CD14-positive monocyte (primary cell): ENCODE results near the gene GPC6. TPM values are rescaled to one million over a fixed set of nuclear protein-coding genes. Genes with fewer than 3 reads are reported as not detected.

Experiments used
- DNase-seq, 3 donors: peaks; one replicate each; pipeline ENCODE4 v3.0.0-alpha.2; 2011 to 2022
- H2AFZ ChIP-seq: 2 replicates; pipeline ENCODE4 v1.6.0; 2012; ENCODE audit warnings: mild to moderate bottlenecking, low read depth, low read length, inconsistent platforms; ENCODE audit not compliant: insufficient read depth, poor library complexity, severe bottlenecking
- H3K27ac ChIP-seq, 2 donors: 1 replicate in 1 of 2; 2 replicates in 1 of 2; pipeline ENCODE4 v1.5.1; 2012 to 2013; ENCODE audit warnings: low read length in 2 of 2, control low read depth in 1 of 2, inconsistent platforms in 1 of 2, low read depth in 1 of 2, mild to moderate bottlenecking in 1 of 2
- H3K27me3 ChIP-seq, 2 donors: one replicate each; pipeline versions ENCODE4 v1.6.0 to v1.6.1; 2011 to 2013; ENCODE audit warnings: low read length in 2 of 2; ENCODE audit not compliant: control insufficient read depth in 2 of 2, insufficient read depth in 2 of 2
- H3K36me3 ChIP-seq, 2 donors: replicated peaks in 1 of 2; 1 replicate in 1 of 2; 2 replicates in 1 of 2; pipeline versions ENCODE4 v1.5.1 to v1.6.1; 2012 to 2013; ENCODE audit warnings: low read length in 2 of 2, control low read depth in 1 of 2, inconsistent platforms in 1 of 2, mild to moderate bottlenecking in 1 of 2; ENCODE audit not compliant: insufficient read depth in 2 of 2, control insufficient read depth in 1 of 2
- H3K4me1 ChIP-seq, 2 donors: 1 replicate in 1 of 2; 2 replicates in 1 of 2; pipeline versions ENCODE4 v1.5.1 to v1.6.1; 2012 to 2013; ENCODE audit warnings: low read length in 2 of 2, control low read depth in 1 of 2, inconsistent platforms in 1 of 2, mild to moderate bottlenecking in 1 of 2, moderate library complexity in 1 of 2; ENCODE audit not compliant: insufficient read depth in 2 of 2, control insufficient read depth in 1 of 2
- H3K4me2 ChIP-seq: replicated peaks from 2 replicates; pipeline ENCODE3; 2012; ENCODE audit warnings: low read length, moderate library complexity, mild to moderate bottlenecking; ENCODE audit not compliant: poor library complexity, severe bottlenecking; ENCODE audit errors: extremely low read depth
- H3K4me3 ChIP-seq, 3 experiments: fragments of 200-600 bp in 1 of 3; sonication (generic) in 1 of 3; replicated peaks in 1 of 3; 1 replicate in 2 of 3; 2 replicates in 1 of 3; pipeline ENCODE4 v1.5.1; 2011 to 2013; ENCODE audit warnings: low read length in 3 of 3, mild to moderate bottlenecking in 3 of 3, control low read depth in 2 of 3, low read depth in 2 of 3, inconsistent platforms in 1 of 3, moderate library complexity in 1 of 3
- H3K79me2 ChIP-seq: 2 replicates; pipeline ENCODE4 v1.6.0; 2012; ENCODE audit warnings: mild to moderate bottlenecking, control low read depth, inconsistent platforms, low read length, moderate library complexity; ENCODE audit not compliant: insufficient read depth
- H3K9ac ChIP-seq: 2 replicates; pipeline ENCODE4 v1.6.0; 2017; ENCODE audit warnings: low read length, mild to moderate bottlenecking; ENCODE audit not compliant: insufficient read depth, poor library complexity, severe bottlenecking
- H3K9me3 ChIP-seq, 2 donors: replicated peaks in 1 of 2; 1 replicate in 1 of 2; 2 replicates in 1 of 2; pipeline versions ENCODE4 v1.5.1 to v1.6.1; 2012 to 2013; ENCODE audit warnings: low read length in 2 of 2, control low read depth in 1 of 2; ENCODE audit not compliant: control insufficient read depth in 1 of 2, insufficient read depth in 1 of 2
- H4K20me1 ChIP-seq: 2 replicates; pipeline ENCODE4 v1.6.0; 2012; ENCODE audit warnings: mild to moderate bottlenecking, low read length, control low read depth, moderate library complexity; ENCODE audit not compliant: insufficient read depth
- H3K27ac Mint-ChIP-seq, 7 donors: one replicate each; pipeline ENCODE4 v1.8.0; 2020; ENCODE audit warnings: mild to moderate bottlenecking in 7 of 7, mixed read lengths in 7 of 7, moderate library complexity in 6 of 7, inconsistent platforms in 2 of 7
- H3K27me3 Mint-ChIP-seq, 3 donors: one replicate each; pipeline ENCODE4 v1.8.0; 2021 to 2022; ENCODE audit warnings: low read depth in 3 of 3, mild to moderate bottlenecking in 3 of 3, mixed read lengths in 3 of 3, moderate library complexity in 3 of 3, inconsistent platforms in 1 of 3
- H3K36me3 Mint-ChIP-seq, 2 donors: one replicate each; pipeline ENCODE4 v1.8.0; 2020; ENCODE audit warnings: mixed read lengths in 2 of 2, inconsistent platforms in 1 of 2, mild to moderate bottlenecking in 1 of 2
- H3K4me1 Mint-ChIP-seq: one replicate; pipeline ENCODE4 v1.8.0; 2020; ENCODE audit warnings: mild to moderate bottlenecking, mixed read lengths
- H3K4me3 Mint-ChIP-seq, 2 donors: one replicate each; pipeline ENCODE4 v1.8.0; 2020; ENCODE audit warnings: mild to moderate bottlenecking in 2 of 2, mixed read lengths in 2 of 2, moderate library complexity in 1 of 2
- H3K9me3 Mint-ChIP-seq, 7 donors: one replicate each; pipeline ENCODE4 v1.8.0; 2020 to 2022; ENCODE audit warnings: mixed read lengths in 7 of 7, mild to moderate bottlenecking in 6 of 7, moderate library complexity in 6 of 7, inconsistent platforms in 2 of 7
- WGBS: methylation state at CpG from one replicate; pipeline ENCODE4 v1.1.5; 2013; ENCODE audit warnings: missing lambda C conversion rate; ENCODE audit not compliant: insufficient coverage; 5-methylcytosine and 5-hydroxymethylcytosine counted together
- intact Hi-C, 2 donors: fragments of 100-400 bp; cut with micrococcal nuclease; formaldehyde crosslinking; loops; one replicate each; pipeline versions ENCODE4 v1.15.0 to v1.15.1; 2023
- polyA plus RNA-seq, 3 donors: library from polyadenylated mRNA; depleted of rRNA in 1 of 3; unstranded in 2 of 3; stranded (reverse) in 1 of 3; fragments of 300-500 nt in 2 of 3; fragments of >200 nt in 1 of 3; fragmentation: Illumina TruSeq in 2 of 3; gene quantifications; 1 replicate in 2 of 3; 2 replicates in 1 of 3; pipeline ENCODE4 v1.2.3, GENCODE V29; 2012 to 2021
- TF ChIP-seq, protein P1 (sequence below): fragments of 200-600 bp; IDR thresholded peaks from one replicate; pipeline ENCODE4 v1.8.0; 2022; ENCODE audit warnings: antibody characterized with exemption, mild to moderate bottlenecking

The GPC6 gene
- polyA plus RNA-seq, 3 donors: not detected

DNA sequence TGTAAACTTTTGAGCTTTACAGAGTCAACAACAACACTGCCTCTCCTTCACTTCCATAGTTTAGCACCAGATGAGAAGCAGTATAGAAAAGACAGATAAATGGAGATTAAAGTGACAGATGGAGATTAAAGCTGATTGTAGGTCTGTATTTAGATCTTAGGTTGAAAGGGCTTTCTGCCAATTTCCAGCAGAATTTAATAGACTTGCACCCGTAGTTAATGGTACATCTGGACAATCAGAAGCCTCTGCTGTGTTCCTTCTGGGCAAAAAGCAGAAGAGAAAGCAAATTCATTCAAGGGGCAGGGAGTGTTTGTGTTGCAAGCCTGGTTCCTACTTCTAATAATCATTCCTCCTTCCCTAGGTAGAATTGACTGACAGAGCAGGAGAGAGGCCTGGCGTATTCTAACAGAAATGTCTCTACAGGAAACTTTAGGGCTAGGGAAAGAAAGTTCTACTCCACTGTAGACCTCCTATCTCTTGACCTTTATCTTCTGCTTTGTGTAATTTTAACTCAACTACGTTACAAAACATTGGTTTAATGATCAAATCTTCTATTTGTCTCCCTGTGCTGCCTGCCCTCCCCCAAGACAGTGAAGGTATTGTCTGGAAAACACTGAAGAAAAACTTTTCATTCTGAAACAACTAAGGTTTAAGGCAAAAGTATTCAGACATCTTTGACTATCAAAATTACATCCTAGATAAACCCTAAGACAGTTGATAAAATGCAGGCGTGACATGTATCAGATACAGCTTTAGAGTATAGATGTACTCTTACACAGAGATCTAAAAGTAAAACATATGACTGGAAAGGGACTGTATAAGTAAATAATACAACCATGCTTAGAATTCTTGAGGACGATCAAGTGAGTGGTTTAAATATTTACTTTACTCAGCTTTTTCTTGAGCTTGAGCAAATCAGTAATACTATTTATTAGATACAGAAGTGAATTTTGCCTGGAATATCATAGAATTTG, 44.4 kb downstream of the GPC6 start:
- no peak overlapping the region for H3K9ac ChIP-seq
- H3K4me1 ChIP-seq: peaks cover 0 to 10% of the 10 kb centered on the region in 2 donors
- no peak for DNase-seq
- H3K27ac Mint-ChIP-seq: no peak overlapping the region
- no peaks in the 10 kb centered on the region for H3K9me3 ChIP-seq
- H4K20me1 ChIP-seq: no peaks in the 10 kb centered on the region
- no peak overlapping the region for H3K4me2 ChIP-seq
- TF ChIP-seq, protein P1, sequence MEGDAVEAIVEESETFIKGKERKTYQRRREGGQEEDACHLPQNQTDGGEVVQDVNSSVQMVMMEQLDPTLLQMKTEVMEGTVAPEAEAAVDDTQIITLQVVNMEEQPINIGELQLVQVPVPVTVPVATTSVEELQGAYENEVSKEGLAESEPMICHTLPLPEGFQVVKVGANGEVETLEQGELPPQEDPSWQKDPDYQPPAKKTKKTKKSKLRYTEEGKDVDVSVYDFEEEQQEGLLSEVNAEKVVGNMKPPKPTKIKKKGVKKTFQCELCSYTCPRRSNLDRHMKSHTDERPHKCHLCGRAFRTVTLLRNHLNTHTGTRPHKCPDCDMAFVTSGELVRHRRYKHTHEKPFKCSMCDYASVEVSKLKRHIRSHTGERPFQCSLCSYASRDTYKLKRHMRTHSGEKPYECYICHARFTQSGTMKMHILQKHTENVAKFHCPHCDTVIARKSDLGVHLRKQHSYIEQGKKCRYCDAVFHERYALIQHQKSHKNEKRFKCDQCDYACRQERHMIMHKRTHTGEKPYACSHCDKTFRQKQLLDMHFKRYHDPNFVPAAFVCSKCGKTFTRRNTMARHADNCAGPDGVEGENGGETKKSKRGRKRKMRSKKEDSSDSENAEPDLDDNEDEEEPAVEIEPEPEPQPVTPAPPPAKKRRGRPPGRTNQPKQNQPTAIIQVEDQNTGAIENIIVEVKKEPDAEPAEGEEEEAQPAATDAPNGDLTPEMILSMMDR: no peak
- H3K27me3 ChIP-seq: no peaks in the 10 kb centered on the region
- peaks cover 0 to 2% (median 0%) of the 10 kb centered on the region in 3 donors for H3K27me3 Mint-ChIP-seq
- peaks cover 0 to 9% (median 2%) of the 10 kb centered on the region in 7 donors for H3K9me3 Mint-ChIP-seq
- no peaks in the 10 kb centered on the region for H3K36me3 Mint-ChIP-seq
- no peak overlapping the region for H3K4me3 ChIP-seq
- WGBS: no CpG with 5 or more reads among the region's 5 CpGs
- no peaks in the 10 kb centered on the region for H3K79me2 ChIP-seq
- H3K27ac ChIP-seq: no peak overlapping the region
- H3K4me3 Mint-ChIP-seq: no peak overlapping the region
- H3K36me3 ChIP-seq: no peaks in the 10 kb centered on the region
- no peak overlapping the region for H2AFZ ChIP-seq
- intact Hi-C loops: no loop called here
- H3K4me1 Mint-ChIP-seq: no peaks in the 10 kb centered on the region

DNA sequence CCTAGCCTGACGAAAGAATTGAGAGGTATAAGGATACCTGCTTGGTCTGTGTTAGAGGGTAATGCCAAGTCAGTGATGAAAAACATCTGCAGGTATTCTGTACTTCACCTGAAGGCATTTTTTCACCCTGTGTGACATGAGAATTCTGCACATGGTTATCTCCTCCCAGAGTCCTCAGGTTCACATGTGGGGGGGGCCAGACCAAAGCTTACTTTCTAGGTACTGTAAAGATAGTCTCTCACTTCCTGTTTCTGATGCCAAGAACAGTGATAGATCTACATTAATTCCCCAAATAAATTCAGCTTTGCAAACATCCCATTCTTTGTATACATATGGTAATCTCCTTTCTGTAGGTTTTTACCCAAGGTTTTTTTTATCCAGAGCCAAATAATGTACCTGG, 53.4 kb downstream of the GPC6 start:
- H3K27ac Mint-ChIP-seq: no peak overlapping the region
- H3K4me1 ChIP-seq: no peaks in the 10 kb centered on the region
- H3K27me3 Mint-ChIP-seq: no peaks in the 10 kb centered on the region
- no peaks in the 10 kb centered on the region for H3K4me1 Mint-ChIP-seq
- TF ChIP-seq, protein P1: no peak
- H3K4me2 ChIP-seq: no peak overlapping the region
- no peaks in the 10 kb centered on the region for H3K36me3 ChIP-seq
- no peak overlapping the region for H3K9ac ChIP-seq
- no peaks in the 10 kb centered on the region for H3K27me3 ChIP-seq
- no peak for DNase-seq
- no peaks in the 10 kb centered on the region for H3K79me2 ChIP-seq
- no peak overlapping the region for H3K4me3 ChIP-seq
- H3K9me3 Mint-ChIP-seq: peaks cover 0 to 6% (median 0%) of the 10 kb centered on the region in 7 donors
- WGBS: no CpG with 5 or more reads among the region's 1 CpG
- H2AFZ ChIP-seq: no peak overlapping the region
- no peak overlapping the region for H3K27ac ChIP-seq
- H4K20me1 ChIP-seq: no peaks in the 10 kb centered on the region
- no peak overlapping the region for H3K4me3 Mint-ChIP-seq
- intact Hi-C loops: no loop called here
- H3K36me3 Mint-ChIP-seq: no peaks in the 10 kb centered on the region
- H3K9me3 ChIP-seq: peaks cover 0 to 4% of the 10 kb centered on the region in 2 donors
